GM18505 (cell line): ENCODE results near the gene MTA3.
"Not testable (repeated sequence)": the region's sequence is repeated elsewhere in the genome, so short reads cannot be mapped to it uniquely, and the experiment has no call there.

Source experiments
- ATAC-seq: cut with Tn5 transposase; IDR thresholded peaks from one replicate; pipeline ENCODE4 v1.9.1; 2021; ENCODE audit not compliant: unreplicated experiment
- POLR2A ChIP-seq: IDR thresholded peaks from 4 replicates; pipeline ENCODE4 v1.6.1; 2011; ENCODE audit warnings: borderline replicate concordance; ENCODE audit not compliant: insufficient read depth, insufficient read length; ENCODE audit errors: extremely low read depth

MTA3 gene

DNA sequence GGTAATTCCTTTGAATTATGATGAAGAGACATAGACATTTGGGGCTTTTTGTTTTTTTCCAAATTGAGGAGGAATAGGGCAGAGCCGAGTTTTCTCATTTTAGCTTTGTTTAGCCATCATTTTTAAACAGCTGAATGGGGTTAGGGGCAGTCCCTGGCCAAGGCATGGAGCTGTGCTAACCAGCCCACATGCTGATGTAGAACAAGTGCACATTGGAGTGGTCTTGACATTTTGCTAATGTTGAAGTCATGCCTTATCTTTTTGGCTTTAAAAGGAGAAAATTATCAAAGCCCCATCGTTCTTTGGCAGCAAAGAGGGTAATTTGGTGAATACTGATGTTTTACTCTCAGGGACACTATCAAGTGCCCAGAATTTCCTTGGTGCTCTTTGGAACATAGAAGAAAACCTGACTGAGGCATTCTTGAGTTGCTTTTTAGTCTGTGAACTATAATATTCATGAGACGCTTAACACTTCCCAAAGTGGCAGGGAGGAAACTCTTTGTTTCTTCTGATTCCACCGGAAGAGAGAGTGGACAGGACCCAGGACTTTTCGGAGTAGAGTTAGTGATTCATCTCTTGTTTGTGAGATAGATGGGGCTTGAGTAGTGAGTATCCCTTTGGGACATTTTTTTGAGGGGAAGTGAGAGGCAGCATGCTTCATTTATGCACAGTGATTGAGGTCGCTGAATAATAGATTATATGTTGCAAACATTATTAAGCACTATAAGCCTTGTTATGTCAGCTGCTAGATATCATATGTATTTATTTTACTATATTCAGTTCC, 45.0 kb downstream of the MTA3 start:
- ATAC-seq = no peak

DNA sequence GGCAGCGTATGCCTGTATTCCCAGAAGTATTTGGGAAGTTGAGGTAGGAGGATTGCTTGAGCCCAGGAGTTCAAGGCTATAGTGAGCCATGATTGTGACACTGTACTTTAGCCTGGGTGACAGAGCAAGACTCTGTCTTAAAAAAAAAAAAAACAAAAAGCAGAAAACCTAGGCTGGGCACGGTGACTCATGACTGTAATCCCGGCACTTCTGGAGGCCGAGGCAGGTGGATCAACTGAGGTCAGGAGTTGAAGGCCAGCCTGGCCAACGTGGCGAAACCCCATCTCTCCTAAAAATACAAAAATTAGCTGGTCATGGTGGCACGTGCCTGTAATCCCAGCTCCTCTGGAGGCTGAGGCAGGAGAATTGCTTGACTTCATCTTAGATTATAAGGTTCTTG, 46.4 kb downstream of the MTA3 start:
- ATAC-seq = no peak
- TF ChIP-seq POLR2A = no peak

More for the DNA sequence above, 45.0 kb downstream of the MTA3 start:
- TF ChIP-seq POLR2A = no peak

DNA sequence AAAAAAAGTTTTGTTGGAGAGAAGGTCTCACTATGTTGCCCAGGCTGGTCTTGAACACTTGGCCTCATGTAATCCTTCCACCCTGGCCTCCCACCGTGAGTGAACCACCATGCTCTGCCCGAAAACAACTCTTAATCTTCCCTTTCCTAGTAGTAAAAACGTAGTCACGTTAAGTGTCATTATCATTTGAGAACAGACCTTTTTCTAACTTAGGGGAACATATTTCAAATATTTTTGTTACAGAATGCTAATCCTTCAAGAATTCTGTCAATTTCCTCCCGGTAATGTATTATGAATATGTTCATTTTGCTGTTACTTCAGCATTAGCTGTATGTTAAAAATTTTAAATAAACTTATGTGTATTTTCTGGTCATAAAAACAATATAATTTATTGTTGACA, 49.7 kb downstream of the MTA3 start:
- ATAC-seq = no peak
- no peak for TF ChIP-seq POLR2A

DNA sequence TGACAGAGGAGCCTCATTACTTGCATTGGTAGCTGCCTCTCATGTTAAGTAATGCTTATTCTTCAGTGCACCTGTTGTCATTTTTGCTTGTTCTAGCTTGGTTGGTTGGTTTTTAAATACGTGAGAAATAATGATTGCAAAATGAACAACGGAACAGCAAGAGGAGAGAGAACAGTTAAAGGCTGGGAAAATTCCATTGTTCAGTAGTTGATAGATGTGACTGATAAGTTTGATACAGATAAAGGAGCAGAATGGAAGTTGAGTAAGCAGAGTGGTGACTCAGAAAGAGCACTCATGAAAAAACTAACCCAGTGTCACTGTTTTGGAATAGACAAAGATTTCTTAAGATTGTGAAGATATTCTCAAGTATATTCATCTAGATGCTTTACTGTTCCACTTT, 50.5 kb downstream of the MTA3 start:
- no peak for ATAC-seq
- TF ChIP-seq POLR2A = no peak

DNA sequence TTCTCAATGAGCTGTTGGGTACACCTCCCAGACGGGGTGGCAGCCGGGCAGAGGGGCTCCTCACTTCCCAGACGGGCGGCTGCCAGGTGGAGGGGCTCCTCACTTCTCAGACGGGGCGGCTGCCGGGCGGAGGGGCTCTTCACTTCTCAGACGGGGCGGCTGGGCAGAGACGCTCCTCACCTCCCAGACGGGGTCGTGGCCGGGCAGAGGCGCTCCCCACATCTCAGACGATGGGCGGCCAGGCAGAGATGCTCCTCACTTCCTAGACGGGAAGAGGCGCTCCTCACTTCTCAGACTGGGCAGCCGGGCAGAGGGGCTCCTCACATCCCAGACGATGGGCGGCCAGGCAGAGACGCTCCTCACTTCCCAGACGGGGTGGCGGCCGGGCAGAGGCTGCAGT, 53.2 kb downstream of the MTA3 start:
- not testable (repeated sequence) for ATAC-seq

DNA sequence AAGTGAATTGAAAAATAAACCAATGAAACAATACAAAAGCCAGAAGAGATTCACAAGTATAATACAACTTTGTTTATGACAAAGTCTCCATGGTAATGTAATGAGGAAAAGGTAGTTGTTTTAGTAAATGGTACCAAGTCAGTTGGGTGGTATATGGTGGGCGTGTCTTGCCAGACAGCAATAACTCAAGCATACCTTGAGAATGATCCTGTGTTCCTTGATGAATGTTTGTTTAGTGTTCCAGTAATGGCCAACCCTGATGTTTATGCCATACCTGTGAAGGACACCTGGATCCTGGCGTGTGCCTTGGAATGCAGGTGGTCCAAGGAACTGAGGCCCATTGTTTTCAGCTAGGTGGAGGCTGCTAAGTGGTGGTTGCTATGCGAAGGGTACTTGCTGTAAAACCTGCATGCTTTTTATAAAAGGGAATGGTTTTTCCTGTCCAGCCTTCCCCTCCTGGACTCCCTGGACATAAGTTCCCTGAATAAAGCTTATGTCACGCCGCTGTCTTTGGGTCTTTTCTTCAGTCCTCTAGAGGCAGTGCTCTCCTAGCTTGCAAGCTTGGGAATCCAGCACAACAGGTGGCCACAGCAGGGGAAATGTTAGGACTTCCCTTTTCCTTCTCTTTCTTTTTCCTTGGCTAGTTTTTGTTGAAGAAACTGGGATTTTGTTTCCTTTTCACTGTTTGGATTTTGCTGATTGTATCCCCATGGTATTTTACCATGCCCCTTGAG, 54.7 kb downstream of the MTA3 start:
- no peak for TF ChIP-seq POLR2A
- ATAC-seq = no peak

DNA sequence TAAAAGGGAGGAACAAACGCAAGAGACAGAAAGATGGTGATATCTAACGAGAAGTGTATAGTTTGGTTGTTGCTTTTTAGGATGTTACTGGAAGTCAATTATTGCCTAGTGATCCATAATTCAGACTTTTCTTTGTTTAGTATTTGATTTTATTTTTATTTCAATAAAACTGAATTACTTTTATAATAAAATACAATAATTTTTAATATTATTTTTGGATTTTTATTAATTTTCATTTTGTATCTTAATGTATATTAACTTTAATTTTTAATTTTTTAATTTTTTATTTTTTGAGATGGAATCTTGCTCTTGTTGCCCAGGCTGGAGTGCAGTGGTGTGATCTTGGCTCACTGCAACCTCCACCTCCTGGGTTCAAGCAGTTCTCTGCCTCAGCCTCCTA, 55.6 kb downstream of the MTA3 start:
- TF ChIP-seq POLR2A = no peak
- ATAC-seq = no peak

DNA sequence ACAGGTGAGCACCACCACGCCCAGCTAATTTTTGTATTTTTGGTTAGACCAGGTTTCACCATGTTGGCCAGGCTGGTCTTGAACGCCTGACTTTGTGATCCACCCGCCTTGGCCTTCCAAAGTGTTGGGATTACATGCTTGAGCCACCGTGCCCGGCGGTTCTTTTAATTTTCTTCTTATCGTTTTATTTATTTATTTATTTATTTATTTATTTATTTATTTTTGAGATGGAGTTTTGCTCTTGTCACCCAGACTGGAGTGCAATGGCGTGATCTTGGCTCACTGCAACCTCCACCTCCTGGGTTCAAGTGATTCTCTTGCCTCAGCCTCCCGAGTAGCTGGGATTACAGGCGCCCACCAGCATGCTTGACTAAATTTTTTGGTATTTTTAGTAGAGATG, 59.6 kb downstream of the MTA3 start:
- not testable (repeated sequence) for ATAC-seq

DNA sequence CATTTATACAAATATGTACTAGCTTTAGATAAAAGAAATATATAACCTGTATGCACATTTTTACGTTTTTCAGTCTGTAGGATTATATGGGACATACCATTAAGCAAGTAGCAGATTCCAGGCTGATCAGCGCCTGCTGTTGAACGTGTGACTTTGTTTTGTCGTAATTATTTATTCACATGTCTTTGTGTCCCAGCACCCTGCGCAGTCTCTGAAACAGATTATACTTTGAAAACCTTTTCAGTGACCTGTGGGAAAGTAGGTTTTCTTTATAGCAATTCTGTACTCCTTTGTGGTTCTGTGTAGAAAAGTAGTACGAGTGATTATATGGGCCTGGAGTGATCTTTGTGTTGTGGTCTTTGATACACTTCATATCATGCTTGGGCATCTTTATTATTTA, 68.5 kb downstream of the MTA3 start:
- TF ChIP-seq POLR2A = no peak
- ATAC-seq = no peak

DNA sequence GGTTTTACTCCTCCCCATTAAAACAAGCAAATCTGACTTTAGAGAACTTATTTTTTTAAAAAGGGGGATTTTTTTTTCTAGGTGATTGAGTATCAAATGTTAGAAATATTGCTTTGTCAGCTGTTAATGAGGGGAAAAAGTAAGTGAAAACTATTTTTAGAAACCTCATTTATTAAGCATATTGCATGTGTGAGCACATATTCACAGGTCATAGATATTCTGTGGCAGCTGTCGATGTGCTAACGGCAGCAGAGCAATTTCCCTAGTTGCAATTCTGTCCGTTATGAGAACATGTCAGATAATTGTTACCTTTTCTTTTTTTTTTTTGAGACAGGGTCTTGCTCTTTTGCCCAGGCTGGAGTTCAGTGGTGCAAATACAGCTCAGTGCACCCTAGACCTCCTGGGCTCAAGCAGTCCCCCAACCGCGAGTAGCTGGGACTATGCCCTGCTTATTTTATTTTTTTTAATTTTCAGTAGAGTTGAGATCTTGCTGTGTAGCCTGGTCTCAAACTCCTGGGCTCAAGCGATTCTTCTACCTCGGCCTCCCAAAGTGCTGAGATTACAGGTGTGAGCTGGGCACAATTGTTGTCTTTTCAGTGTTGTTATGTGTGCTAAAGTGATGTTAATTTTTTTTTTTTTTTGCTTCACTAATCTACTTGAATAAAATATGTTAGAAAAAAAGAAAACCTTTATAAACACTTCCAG, 69.8 kb downstream of the MTA3 start:
- ATAC-seq = no peak

DNA sequence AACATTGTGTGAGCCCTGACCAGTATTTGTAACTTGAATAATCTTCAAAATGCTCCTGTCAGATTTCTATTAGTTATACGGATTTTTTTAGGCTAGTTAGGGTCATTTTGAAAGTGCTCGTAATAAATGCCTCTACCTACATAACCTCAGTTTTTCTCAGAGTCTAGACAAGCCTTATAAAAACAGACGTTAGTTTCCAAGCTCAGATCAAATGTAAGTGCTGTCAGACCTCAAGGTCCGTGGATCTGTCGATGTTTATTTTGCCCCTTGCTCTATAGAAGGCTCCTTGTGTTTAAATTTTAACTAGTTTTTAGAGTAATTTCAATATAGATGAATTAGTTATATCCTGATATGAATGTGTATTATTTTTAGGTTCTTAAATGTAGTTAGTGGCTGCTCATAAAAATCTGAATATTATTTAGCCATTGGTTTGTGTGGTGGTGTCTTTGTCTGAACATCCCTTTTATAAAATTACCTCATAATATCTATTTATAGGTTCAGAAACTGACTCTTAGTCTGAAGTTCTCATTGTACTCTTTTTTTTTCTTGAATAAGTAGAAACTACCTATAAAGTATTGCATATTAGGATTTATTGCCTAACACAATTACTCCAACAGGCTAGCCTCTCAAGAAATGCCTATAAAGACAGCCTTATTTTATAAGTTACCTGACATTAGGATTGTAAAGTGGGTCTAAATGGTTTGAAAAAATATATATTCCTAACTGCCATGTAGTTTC, 71.1 kb downstream of the MTA3 start:
- TF ChIP-seq POLR2A = no peak
- no peak for ATAC-seq

More for the DNA sequence above, 69.8 kb downstream of the MTA3 start:
- no peak for TF ChIP-seq POLR2A

DNA sequence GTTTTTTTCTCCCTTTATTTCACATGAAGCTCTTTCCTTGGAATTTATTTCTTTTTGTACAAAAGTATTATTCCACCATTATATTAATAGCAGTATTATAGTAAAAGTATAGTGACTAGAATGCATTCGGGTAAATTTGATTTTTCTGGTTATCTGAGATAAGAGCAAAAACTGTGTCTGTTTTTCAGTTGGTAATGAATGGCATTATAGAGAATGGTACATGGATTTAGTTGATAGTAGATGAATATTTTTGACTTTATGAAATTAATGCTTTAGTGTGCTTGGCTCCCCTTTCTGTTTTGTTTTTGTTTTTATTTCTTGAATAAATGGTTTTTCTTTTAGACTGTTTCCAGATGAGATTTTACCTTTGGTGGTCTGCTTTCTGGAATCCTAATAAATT, 71.8 kb downstream of the MTA3 start:
- no peak for ATAC-seq
- TF ChIP-seq POLR2A = no peak

DNA sequence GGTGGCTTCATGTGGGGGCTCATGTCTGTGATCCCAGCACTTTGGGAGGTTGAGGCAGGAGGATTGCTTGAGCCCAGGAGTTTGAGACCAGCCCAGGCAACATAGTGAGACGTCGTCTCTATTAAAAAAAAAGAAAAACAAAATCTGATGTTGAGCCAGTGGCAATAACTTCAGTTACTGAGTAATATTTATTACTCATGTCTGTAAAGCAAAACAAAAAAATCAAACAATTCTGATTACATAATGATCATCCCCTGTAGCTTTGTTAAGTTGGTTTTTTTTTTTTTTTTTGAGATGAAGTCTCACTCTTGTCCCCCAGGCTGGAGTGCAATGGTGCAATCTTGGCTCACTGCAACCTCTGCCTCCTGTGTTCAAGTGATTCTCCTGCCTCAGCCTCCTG, 73.9 kb downstream of the MTA3 start:
- not testable (repeated sequence) for ATAC-seq
